ENCODE measurements around the gene SHH.

Gene SHH

DNA sequence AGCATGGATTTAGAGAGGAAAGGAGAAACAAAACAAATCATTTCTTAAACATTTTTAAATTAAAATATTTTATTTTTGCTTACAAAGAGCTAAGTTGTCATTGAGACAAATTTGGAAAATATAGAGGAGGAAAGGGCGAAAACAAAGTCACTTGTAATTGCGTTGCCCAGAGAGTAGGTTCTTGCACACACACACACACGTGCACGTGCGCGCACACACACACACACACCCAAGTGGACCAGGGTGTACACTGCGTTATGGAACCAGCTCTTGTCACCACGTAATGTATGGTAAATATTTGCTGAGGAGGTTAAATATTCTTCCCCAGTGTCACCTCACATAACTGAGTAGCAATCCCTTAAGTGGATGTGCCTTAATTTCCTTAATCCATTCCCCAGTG, 21.6 kb downstream of the SHH start:
- no peak for DNase-seq

DNA sequence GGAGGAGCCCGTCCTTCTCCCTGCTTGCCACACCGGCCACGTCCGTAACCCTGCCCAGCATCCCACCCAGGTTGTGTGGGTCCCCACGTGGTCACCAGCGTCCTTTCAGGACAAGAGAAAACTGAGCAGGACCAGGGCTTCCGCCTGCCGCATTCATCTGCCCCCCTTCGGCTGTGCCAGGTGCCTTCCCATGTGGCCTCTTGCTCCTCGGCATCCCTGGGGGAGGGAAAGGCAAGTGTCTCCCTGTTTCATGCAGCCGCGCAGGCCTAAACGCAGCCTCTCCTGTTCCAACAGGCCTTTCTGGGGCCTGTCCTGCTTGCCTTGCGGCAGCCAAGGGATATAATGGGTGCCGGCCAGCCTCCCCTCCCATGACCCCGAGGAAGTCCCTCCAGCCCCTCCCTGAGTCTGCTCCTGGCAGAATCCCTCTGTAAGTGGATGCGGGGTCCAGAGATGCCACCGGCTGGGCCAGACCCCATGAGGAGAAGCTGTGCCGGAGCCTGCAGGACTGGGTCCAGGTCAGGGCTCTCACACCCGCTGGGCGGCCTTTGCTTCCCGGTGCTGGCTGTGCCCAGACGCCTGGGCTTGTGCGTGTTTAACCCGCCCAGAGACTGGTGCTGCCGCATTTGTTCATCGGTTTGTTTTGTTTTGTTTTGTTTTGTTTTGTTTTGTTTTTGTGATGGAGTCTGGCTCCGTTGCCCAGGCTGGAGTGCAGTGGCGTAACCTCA, 23.1 kb downstream of the SHH start:
- no peak for DNase-seq

DNA sequence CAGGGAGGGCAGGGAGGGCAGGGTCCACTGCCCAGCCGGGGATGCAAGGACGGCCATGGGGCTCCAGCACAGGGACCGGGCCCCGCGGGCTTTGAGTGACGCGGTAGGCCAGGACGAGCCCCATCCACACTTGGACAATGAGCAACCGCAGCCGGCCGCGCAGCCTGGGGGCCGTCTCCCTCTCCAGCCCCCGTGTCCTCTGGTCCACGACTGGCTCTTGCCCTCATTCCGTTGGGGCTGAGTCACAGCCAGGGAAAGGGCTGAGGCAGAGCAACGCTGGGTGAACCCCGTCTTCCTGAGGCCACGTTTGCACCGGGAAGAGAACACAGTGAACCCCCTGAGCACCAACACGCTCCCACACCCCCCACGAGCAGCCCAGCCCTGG, 23.7 kb downstream of the SHH start:
- no peak for DNase-seq

DNA sequence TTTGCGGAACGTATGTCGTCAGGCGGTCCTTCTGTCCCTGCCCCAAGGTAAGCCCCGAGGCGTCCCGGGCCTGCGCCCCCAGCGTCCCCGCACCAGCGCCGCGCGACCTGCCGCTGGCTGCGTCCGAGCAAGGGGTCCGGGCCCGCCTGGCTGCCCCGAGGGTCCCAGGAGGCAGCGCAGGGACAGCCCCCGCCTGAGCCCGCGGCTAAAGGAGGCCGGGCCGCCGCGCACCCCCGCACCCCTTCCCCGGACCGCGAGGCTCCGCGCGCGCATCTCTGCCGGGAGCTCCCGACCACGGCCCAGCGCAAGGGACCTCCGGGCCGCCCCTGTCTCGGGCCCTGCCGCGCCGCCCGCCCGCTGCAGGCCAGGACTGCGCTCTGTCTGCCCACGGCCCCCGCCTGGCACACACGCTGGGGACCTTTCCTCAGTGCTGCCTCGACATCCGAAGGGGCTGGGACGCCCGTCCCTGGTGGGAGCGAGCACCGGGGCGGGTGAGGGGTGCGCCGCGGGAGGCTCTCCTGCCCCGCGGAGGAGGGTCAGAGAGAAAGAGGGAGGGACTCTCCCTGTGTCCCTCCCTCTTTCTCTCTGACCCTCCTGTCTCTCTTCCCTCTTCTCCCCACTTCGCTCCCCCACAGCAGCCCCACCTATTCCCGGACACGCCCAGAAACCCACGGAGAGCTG, 25.0 kb downstream of the SHH start:
- DNase-seq = no peak

DNA sequence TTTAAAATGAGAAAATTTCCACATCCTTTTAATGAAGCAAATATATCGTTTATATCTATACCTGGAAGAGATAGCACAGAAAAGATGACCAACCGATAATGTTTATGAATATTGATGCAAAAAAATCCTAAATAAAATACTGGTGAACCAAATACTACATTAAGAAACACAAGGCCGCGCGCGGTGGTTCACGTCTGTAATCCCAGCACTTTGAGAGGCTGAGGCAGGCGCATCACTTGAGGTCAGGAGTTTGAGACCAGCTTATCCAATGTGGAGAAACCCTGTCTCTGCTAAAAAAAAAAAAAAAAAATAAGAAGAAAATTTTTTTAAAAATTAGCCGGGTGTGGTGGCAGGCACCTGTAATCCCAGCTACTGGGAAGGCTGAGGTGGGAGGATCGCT, 25.8 kb downstream of the SHH start:
- no peak for DNase-seq

DNA sequence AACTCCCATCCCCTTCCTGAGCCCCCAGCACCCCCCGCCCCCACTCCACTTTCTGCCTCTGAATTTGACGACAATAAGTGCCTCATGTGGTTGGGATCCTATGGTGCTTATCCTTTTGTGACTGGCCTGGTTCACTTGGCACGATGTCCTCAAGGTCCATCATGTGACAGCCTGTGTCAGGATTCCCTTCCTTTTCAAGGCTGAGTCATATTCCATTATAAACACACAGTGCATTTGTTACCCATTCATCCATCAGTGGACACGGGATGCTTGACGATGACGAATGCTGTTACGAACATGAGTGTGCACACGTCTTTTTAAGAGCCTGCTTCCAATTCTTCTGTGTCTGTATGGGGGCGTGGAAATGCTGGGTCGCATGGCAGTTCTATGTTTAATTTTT, 26.7 kb downstream of the SHH start:
- DNase-seq = no peak

DNA sequence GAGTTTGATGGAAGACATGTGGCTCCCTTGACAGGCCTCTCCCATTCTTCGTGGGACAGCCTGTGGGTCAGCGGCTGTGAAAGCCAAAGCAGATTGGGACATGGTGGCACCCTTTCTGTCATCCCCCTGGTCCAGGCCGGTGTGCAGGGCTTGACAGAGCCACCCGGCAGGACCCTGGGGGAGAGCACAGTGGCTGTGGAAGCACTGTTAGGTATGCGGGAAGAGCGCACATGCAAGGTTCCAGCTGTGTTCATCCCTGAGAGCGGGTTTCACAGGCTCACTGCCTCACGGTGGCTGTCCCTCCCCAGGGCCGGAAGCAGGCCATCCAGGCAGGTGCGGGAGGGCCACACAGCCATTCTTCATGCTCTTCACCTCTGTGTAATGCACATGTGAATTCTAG, 29.8 kb downstream of the SHH start:
- no peak for DNase-seq

DNA sequence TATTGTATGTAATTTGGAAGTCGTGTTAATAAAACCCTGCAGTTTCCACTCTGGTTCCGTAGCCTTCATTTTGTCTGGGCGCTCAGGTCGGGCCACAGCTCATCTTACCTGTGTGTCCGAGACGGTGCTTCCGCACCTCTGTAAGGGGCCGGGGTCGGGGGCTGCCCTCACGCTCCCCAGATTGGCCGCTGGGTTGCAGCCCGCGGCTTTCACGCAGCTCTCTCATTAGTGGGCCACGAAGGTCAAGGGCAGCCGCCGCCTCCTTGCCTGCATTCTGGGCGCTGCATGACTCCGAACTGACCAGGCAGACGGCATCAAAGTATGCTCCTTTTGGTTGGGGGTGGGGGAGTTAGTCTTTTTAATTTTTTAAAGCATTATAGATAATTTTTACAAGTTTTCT, 30.8 kb downstream of the SHH start:
- no peak for DNase-seq

DNA sequence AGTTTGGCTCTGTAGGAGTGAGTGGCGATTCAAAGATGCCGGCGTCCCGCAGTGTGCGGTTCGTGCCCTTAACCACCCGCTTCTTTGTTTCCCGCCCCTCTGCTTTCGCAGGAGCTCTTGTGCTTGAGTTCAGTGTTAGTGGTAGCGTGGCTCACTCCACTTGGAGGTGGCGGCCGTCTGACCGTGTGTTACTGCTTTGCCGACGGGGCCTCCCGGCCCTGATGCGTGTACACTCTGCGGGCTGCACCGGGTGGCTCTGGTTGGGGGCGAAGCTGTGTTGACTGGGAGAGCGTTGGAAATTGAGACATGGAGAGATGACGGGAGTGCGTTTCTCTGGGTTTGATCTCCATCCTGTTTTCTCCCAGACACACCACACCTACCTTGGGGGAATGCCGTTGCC, 31.4 kb downstream of the SHH start:
- DNase-seq = no peak

DNA sequence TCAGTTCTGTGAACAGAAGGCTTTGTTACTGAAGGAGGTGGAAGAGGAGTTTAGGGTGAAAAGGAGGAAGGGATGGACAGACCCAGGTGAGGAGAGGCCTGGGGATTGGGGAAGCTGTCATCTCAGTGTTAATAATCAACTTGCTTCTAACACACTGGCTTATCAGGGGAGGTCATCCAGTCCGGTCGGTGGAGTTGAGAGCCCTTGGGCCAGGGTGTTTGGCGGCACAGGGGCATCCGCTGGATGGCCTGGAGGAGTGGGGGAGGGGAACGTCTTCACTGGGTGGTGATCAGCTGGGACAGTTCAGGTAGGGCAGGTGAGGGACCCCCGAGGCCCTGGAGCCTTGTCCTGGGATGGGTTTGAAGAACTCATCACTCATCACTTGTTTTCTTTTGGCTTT, 33.9 kb downstream of the SHH start:
- no peak for DNase-seq

DNA sequence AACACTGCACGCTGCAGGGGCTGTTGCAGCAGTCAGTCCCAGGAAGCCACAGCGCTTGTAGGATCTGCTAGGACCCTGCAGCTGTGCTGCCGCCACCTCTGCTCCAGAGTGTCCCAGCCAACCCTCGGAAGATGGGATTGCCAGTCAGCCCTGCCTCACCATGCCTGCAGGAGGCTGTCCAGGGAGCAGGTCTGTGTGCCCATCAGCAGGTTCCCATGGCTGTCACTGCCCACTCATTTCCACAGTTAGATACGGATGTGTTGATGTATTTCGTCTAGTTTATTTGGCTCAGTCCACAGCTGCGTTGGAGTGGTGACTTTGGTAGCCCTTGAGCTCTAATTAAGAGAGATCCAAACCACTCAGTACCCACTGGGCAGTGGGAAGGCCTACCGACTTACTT, 35.7 kb downstream of the SHH start:
- no peak for DNase-seq

DNA sequence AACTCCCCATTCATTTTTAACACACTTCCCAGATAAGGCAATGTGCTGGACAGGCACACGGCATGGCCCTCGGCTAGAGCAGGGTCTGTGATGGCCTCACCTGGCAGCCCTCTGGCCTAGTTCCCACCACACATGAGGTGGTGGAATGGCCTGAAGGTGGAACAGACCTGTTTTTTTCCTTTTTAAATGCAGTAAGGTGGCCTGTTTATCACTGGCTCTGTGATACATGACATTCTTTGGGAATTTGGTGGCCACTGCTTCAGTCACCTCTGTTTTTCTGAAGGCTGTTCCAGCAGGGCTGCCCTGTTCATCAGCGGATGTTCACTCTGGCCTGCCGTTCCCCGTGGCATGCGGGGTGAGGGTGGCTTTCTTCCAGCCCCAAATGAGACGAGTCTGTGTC, 36.6 kb downstream of the SHH start:
- DNase-seq = no peak

DNA sequence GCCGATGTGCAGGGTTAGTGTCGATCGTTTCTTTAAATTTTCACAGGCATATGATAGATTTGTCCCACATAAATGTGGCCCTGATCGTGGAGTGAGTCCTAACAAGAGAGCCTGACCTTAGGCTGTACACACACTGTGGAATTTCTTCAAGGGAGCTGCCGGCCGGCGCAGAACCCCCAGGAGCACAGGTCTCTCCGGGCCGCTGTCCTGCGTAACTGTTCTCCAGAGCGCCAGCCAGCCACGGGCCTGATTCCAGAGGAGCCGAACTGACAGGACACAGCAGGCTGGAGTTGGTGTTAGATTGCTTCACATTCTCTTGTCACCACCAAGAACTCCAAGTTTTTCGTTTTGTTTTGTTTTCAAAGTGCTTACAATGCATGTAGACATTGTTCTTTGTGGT, 37.3 kb downstream of the SHH start:
- DNase-seq = no peak

DNA sequence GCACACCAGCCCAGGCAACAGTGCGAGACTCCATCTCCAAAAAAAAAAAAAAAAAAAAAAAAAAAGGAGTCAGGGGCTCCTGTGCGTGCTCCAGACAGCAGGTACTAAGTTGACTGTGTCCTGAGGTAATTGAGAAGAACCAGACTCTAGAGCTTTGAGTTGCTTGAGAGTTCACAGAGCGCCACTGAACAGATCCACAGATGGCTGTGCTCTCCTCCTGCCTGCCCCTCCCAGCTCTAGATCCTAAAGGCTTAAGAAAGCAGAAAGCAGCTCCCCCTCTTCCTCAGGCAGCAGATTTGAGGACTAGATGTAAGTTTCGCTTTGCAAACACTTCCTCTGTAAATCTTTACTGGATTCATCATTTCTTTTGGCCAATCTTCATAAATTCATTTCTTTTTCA, 38.7 kb downstream of the SHH start:
- DNase-seq = no peak

DNA sequence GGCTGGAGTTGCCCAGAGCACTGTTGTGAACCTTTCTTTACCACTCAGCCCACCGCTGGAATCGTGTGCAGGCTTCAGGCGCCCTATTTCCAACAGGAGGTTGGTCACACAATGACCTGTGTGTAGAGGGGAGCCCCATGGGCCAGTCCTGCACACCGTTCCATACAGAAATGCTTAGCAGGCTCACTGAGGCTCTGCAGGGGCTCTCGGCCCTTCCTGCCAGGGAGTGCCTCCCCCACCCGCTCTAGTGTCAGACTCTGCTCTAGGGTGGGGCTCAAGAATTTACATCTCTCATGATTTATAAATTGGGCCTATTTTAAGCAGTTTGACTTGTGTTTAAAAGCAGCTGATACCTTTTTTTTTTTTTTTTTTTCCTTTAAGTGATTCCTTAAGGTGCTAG, 42.0 kb downstream of the SHH start:
- no peak for DNase-seq

DNA sequence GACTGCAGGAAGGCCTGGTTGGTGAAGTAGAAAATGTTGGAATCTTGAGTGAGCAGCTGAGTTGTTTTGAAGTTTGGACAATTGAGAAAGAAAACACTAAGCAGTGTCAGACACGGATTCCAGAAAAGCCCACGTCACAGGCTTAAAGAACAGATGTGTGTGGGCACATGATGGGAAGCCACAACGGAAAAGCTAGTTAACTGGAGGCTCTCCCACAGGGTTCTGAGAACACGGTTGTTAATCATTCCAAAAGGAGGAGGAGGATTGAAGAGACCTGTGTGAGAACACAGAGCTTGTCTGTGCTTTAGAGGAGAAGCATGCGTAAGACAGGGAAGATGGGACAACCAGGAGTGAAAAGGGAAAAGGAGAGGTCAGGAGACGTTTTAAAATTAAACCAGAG, 42.6 kb downstream of the SHH start:
- no peak for DNase-seq

DNA sequence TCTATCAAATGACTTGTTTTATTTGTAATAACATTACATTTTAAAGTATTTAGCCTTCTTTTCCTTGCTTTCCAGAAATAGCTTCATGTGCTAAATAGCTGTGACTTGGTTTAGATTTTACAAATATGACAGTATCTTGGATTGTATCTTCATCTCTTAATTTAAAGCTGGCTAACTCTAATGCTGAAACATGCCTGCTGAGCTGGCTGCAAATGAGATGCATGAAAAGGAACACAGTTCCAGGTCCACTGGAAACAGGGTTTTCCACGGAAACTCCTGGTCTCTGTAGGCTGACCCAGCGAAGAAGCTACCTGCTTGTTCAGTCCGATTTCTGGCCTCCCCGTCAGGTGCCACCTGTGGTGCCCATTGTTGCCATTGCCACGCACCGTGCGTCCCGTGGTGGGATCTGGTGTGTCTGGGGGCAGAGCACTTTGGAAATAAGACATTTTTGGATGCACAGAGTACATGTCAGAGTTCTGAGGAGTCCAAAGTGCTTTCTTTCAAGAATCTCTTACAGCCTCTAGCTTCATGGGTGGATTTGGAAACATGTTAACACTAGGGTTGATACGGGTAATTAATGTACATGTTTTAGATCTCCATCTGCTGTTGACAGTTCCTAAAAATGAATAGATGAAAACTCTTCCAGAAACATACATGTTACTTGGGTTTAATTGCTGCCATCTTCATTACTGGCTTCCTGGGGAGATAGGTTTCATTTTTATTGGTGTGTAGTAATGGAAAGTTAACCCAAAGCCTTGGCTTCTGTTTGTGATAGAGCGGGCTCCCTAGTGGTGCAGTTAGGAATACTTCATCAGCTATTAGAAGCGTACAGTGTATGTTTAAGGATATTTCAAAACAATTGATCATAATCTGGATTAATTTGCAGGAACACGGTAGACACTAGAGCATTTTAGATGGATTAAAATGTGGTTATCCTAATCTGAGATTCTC, 45.0 kb downstream of the SHH start:
- DNase-seq = no peak

DNA sequence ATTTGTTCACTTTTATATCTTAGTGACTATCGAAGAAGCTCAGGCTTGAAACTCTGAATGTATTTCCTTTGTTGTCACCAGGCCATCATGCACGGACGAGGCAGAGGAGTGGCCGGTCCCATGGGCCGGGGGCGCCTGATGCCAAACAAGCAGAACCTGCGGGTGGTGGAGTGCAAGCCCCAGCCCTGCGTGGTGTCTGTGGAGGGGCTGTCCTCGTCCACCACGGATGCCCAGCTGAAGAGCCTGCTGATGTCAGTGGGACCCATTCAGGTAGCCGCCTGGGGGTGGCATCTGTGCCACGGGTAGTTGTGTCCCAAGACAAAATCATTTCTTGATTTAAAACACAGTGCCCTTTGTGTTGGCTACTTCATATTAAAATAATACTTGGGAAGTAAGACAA, 45.9 kb downstream of the SHH start:
- no peak for DNase-seq

DNA sequence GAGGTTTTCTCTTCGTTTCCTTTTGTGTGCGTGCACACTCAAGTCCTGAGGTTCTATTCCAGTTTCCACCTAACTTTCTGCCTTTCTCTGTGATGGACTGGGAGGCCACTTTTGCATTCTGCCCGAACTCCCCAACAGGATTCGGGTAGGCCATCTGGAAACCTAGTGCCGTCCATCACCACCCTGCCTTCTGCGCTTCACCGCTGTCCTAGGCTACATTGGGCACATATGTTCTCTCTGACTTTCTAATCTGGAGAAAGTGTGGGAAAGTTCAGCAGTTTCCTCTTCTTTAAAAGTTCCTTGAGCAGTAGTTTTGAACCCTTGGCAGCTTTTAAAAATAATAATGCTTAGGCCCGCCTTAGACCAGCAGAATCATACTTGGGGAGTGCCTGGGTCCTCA, 46.8 kb downstream of the SHH start:
- no peak for DNase-seq

DNA sequence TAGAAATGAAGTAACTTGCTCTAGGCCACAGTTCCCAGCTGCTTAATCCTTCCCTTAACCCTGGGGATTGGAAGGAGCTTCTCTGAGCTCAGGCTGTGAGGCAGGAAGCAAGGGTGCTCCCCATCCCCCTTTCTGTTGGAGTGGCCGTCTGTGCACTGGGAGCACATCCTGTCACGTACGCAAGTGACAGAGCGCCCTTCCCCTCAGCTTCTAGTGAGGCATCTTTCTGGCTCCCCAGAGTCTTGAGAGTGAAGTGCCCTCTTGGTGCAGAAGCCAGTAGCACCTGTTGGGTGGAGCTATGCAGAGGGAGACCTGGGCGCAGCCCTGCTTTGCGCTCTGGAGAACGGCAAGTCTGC, 47.8 kb downstream of the SHH start:
- no peak for DNase-seq

DNA sequence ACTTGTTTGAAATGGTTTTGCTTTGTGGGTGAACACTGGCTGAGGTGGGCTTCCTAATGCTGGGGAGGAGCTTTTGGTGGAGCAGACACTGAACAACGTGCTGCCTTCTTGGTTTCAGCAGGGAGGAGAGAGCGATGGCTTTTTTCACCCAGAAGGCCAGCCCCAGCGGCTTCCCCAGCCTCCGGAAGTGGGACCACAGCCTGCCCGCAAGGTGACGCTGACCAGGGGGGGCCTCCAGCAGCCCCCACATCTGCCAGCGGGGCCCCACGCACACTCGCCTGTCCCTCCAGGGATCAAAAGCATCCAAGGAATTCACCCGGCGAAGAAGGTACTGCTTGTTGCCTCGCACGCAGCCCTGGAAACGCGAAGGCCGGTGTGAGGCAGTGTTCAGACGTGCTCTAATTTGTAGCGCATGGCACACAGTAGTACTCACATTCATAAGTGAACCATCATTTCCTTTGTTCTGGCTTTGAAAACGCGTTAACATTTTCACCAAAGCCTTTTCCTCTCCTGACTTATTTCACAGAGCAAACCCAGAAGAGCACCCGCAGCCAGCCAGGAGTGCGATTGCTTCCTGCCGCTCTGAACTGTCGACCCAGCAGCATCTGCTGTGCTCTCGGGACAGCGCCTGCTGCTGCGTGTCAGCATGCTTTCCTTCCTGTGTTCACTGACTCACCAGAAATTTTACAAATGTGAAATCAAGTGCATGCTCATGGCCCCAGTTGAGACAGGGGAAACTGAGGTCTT, 48.4 kb downstream of the SHH start:
- peak; percentile 69 for DNase-seq

DNA sequence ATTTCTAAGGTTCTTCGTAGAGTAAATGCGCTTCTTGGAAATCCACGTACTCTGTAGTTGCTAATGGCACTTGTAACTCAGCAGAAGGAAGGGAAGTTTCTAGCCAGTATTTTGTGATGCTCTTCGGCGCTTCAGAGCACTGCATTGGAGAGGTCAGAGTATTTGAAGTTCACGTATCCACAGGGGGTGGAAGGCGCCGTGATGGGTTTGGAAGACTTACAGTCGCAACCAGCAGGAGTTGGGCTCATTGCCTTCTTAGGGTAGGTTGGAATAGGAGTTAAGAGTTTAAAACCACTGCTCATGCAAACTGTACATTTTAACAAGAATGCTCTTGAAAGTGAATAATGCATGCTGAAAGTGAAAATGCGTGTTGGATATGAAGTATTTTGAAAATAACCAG, 49.1 kb downstream of the SHH start:
- DNase-seq = no peak

DNA sequence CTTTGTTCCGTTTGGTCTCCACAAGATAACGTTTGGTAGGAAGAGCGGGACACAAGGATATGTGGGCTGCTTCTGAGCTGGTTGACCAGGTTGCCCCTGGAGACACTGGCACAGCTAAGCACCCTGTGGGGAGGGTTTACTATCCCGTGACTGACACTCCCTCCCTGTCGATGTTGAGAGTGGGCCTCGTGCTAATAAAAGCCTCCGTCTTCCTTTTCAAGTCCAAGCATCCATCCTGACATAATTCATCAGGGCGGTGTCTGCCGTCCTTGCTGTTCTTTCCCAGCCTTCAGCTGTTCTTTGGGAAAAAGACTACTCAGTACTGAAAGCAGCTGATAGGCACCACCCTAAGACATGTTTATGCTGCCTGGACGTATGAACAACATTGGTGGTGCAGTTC, 49.6 kb downstream of the SHH start:
- DNase-seq = no peak

Measured in fibroblast of skin of back (primary cell).